NCI-H526 (cell line): Measurements from ENCODE around the gene DOK6.

ENCODE experiments used
- DNase-seq, 2 experiments: peaks; one replicate each; lab custom pipeline; 2025; lab: John Stamatoyannopoulos, UW

DOK6 gene

GRCh38 chr18:69435000-69435399 is 34.3 kb downstream of the DOK6 start:
- no peak for DNase-seq

DNA sequence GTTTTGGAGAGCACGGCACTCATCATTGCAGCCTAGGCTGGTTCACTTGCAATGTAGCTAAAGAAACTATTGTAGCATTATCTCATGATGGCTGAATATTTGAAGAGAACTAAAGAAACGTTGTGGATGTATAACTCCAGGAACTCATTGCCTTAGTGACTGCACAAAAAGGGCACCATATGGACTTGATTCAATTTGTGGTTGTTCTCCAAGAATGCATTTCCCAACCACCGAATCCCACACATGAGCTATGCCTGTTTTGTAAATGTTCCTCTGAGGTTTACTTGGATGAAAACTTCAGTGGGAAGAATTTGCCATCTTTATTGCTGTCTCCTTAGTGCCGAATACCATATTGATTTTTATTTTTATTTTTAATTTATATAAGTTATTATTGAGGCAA is 43.5 kb downstream of the DOK6 start:
- no peak for DNase-seq

DNA sequence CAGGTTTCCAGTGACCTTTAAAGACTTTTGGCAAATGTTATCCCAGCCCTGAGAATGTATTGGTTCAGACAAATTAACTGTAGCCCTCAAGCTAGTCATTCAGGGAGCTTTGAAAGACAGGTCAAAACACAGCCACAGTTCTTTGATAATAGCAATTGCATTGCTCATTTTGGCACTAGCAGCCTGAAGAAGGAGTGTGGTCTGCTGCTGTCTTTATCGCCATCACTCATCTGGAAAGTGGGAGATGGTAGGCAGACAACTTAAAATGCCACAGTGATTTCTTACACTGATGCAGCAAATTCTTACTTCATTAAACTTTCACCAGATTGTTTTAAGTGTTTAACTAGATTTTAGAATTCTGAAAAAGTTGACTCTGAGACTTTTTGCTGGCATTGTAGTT is 47.2 kb downstream of the DOK6 start:
- DNase-seq: no peak

DNA sequence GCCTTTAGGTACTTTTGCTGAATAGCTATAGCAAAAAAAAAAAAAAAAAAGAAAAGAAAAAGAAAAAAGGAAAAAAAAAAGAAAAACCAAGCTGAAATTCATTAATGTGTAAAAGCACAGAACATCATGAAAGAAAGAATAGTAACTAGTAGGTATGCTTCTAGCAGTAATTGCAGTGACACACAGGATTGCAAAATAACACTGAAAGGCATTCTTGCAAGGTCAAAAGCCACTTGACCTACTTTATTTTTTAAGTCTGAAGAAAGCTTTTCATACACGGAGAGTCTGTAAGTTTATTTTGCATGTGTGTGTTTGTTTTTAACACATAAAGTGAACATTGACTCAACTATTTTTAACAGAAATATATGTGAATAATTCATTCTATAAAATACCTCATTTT is 54.4 kb downstream of the DOK6 start:
- DNase-seq: no peak

GRCh38 chr18:69469444-69469919 is 68.8 kb downstream of the DOK6 start:
- peak in 1 of 2 experiments; percentile 4 for DNase-seq

- no peak for DNase-seq
Measured at GRCh38 chr18:69480460-69480859, 79.8 kb downstream of the DOK6 start.

- DNase-seq: no peak
Measured at GRCh38 chr18:69483574-69483973, 82.9 kb downstream of the DOK6 start.

DNA sequence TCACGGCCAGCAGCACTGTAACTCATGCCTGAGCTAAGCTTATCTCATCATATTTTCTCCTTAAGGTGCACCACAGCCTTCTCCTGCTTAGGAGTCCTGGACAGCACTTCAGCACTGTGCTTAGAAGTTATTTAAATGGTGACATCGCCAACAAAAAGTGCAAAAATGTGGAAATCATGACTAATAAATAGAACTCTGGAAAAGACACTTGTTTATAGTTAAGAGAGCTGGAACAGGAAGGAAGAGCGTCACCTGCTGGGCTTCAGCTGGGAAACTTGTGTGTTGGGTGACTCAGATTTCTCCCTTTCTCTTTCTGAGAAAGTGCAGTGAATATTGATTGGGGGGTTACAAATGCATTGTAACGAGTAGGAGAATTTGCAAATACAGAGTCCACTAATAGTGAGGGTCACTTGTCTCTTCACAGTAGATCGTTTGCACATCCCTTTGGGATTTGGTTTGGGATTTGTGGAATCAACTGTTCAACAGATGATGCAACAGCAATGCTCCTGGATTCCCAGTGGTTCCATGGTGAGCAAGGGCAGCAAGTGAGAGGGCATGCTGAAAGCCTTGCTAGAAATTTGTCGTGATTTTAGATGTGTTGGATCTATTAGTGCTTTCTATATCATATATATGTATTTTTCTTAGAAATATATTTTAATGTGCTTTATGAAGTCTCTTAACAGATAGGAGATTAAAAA is 84.2 kb downstream of the DOK6 start:
- no peak for DNase-seq

DNA sequence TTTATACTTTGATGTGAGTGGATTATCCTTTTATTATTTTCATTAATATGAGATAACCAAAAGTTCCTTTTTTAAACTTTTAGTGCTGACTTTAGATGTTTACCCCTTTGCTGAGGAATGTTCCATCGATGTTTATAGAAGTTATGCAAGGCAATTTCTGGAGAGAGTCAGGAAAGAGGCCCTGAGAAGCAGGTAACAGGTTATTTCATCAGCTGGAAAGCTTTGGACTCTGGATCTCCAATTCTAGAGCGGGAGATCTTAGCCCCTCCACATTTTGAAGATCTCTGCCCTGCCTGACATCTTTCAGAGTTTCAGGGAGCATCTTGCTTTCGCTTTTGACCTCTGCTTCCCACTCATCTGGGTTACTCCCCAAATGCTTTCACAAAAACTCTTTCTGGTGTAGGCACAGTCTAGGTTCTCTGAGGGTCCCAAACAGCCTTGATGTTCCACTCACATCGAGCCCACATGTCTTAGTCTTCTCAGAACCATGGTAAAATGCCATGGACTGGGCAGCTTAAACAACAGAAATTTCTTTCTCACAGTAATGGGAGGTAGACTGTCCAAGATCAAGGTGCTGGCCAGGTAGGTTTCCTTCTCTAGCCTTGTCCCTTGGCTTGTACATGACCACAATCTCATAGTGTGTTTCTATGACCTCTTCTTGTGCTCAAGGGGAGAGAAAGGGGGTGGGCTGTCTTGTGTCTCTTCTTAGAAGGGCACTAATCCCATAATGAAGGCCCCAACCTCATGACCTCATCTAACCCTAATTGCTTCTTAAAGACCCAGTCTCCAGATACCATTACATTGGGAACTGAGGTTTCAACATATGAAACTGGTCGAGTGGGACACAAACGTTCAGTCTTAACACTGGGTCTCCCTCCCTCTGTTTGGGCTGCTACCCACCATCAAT is 87.1 kb downstream of the DOK6 start:
- no peak for DNase-seq

DNA sequence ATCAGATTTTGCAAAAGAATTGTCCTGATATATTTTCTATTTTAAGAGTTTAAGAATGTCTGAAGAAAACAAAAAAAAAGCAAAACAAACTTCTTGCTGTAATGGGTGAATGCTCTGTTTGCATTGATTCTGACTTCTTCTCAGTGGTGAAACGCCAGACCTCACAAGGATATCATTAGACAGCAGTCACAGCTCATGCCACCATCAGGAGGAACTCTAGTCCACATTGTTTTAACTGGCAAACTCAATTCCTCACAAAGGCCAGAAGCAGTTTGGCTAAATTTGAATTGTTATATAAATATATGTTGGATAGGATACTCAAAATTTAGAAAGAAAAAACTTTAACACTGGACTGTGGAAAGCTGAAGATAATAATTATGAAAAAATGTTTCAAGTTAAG is 89.4 kb downstream of the DOK6 start:
- no peak for DNase-seq

DNA sequence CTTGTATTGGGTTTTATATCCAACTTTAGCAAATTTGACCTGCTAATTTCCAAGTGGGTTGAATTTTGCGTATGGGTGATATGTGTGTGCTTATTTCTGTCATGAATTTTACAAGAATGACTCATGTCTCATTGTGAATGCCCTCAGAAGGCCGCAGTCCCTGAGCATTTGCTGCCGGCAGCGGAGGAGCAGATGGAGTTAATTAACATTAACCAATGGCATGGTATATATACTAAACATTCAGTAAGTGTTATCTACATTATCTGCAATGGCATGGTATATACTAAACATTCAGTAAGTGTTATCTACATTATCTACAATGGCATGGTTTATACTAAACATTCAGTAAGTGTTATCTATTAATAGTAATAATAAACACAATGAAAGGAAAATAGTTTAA is 90.1 kb downstream of the DOK6 start:
- no peak for DNase-seq

DNA sequence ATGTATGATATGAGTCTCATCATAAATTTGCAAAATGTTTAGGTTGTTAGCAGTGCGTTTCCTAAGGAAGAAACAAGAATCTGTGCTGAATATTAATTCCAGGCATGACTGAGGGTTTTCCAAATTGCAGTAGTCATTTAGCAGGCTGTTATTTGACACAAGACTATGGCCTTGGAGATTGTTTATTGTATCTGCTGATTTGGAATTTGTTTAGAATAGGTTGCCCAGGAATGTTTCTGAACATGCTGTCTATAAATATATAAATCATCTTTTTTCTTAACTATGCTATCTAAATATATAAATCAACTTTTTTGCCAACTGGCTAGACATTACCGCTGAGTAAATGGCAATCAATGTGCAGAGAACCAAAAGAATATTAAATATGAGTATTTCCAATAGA is 90.9 kb downstream of the DOK6 start:
- DNase-seq: no peak

DNA sequence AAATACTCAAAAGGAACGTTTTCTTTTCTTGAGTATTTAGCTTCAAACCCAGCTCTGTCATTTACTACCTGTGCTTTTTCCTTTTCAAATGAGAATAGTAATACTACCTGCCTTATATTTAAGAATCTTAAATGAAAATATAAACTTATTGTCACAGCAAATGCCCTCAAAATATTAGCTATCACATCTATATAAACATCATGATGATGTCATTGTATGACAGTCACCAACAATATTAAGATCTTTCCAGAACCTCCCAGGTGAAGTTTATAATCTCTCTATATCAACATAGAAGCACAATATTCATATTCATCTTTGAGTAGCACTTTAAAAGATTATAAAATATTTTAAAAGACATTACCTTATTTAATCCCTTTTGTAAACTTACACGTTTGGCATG is 92.2 kb downstream of the DOK6 start:
- DNase-seq: no peak

DNA sequence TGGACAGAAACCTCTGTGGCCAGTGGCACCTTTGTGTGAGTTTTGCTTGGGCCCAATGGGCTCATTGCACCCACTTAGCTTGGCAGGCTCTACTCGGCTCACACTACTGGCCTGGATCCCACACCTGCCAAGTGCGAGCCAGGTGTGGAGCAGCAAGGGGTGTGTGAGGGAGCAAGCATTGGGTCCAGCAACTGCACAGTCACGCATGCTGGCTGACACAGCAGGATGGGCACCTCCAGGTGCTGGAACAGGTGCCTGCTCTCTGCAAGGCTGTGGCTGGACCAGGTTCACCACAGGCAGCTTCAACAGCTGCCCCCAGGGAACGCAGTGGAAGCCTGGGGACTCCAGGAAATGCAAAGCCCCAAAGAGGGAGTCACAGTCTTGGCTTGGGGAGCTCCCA is 94.2 kb downstream of the DOK6 start:
- no peak for DNase-seq

DNA sequence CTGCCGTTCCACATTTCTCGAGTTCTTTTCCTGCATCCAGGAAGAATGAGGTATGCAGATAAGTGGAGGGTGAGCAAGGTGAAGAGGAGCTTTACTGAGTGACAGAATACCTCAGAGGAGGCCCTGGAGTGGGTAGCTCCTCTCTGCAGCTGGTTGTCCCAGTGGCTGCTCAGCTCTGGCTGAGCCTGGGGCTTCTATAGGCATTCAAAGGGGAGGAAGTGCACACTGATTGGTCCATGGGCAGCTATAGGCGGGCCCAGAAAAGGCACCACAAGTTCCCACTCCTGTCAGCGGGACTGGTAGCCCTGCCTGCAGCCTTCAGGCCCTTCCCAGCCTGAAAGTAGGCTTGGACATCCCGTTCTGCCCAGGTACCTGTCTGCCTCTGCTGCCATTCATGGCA is 94.7 kb downstream of the DOK6 start:
- DNase-seq: no peak

GRCh38 chr18:69495841-69496533 is 95.3 kb downstream of the DOK6 start:
- DNase-seq: no peak

DNA sequence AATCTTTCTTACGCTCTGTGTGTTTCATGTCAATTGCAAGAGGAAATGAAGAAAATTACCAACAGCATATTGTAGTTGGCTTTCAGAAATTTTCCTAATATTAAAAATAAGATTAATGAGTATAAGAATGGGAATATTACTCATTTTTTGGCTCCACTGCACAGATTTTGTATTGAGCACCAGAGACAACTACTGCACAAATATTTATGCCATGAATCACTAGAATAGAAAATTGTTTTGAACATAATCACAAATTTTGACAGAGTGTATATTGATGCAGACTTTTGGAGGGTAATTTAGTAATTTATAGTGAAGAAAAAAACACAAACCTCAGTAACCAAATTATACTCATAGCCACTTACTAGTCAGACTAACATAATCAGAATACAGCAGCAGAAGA is 118.3 kb downstream of the DOK6 start:
- DNase-seq: no peak

DNA sequence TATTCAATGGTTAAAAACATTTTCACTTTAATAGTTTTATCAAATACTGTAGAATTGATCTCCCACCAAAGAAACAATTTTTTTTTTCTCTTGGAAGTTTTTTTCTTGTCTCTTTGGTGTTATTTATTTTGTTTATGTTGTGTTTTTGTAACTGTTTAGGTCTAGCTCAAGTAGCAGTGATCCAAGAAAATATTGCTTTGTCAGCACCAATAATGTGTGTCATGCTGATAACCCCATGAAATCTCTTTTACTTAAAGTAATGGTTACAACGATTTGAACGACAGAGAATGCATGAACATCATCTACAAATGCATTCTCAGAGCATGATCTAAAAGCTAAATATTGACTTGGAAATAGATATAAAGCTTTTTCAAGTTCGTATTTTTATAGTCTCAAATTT is 122.9 kb downstream of the DOK6 start:
- no peak for DNase-seq

DNA sequence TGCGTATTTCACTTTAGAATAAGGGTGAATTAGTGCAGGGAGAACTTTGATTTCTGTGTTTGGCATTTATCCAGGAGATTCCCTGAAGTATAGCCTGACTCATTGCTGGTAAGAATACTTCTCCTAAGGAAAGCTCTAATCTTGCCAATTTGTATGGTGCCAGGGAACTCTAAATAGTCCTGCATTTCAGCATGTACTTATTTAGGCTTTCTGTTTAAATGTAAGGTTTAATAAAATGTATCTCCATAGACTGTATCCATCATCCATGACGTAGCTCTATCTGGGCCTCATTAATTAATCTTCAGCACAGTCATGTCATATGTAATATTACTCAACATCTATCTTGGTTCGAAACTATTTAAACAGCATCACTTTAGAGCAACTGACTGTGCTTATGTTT is 127.7 kb downstream of the DOK6 start:
- no peak for DNase-seq

DNA sequence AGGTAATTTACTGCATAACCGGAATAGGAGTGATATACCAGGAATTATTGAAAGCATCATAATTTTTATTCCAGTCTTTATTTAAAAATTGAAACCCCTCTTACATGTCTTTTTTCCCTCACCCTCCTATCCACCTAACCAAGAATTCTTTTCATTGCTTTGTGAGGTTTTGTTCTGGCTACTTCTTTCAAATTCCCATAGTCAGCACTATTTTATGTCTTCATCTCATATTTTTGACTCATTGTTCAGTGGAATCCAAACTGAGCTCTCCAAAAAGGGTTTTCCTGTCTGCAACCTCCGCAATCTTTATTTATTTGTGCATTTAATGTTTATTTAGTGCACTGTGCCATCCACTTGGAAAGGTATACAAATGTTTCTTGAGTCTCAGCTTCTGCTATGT is 128.5 kb downstream of the DOK6 start:
- no peak for DNase-seq

DNA sequence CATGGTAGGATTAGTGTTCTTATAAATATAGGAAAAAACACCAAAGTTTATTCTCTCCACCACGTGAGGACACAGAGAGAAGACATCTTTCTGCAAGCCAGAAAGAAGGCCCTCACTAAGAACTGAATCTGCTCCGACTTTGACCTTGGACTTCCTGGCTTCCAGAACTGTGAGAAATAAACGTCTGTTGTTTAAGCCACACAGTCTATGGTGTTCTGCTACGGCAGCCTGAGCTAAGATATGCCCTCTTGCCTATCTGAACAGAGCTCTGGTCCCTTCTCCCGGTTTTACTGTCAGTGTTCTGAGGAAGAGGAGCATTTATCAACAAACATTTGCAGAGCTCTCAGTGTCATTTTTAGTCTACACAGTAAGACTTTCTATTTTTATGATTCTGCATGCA is 131.3 kb downstream of the DOK6 start:
- no peak for DNase-seq

GRCh38 chr18:69537183-69537582 is 136.5 kb downstream of the DOK6 start:
- DNase-seq: no peak

GRCh38 chr18:69538849-69539248 is 138.2 kb downstream of the DOK6 start:
- DNase-seq: no peak
